Type B pancreatic cell (in vitro differentiated cells): ENCODE measurements around the gene OMA1. TPM values are rescaled to one million over a fixed set of nuclear protein-coding genes. Genes with fewer than 3 reads are reported as not detected.
"Not testable (repeated sequence)": the region's sequence is repeated elsewhere in the genome, so short reads cannot be mapped to it uniquely, and the experiment has no call there.

ENCODE experiments used
- DNase-seq: peaks from one replicate; pipeline ENCODE4 v3.0.0; 2021; ENCODE audit warnings: mixed read lengths; ENCODE audit not compliant: unreplicated experiment; ENCODE audit errors: extremely low spot score
- H3K27ac Mint-ChIP-seq: 2 replicates; pipeline ENCODE4 v1.8.0; 2021; ENCODE audit warnings: mild to moderate bottlenecking, mixed read lengths
- H3K27me3 Mint-ChIP-seq: 2 replicates; pipeline ENCODE4 v1.8.0; 2021; ENCODE audit warnings: mixed read lengths
- H3K36me3 Mint-ChIP-seq: 2 replicates; pipeline ENCODE4 v1.8.0; 2021; ENCODE audit warnings: mixed read lengths
- H3K4me1 Mint-ChIP-seq: one replicate; pipeline ENCODE4 v1.8.0; 2021; ENCODE audit warnings: mixed read lengths; ENCODE audit not compliant: unreplicated experiment
- H3K4me3 Mint-ChIP-seq: 2 replicates; pipeline ENCODE4 v1.8.0; 2021; ENCODE audit warnings: mild to moderate bottlenecking, mixed read lengths
- H3K9me3 Mint-ChIP-seq: 2 replicates; pipeline ENCODE4 v1.8.0; 2021; ENCODE audit warnings: mixed read lengths
- total RNA-seq: library from RNA; stranded (reverse); gene quantifications from 2 replicates; pipeline ENCODE4 v1.2.1, GENCODE V29; 2021; ENCODE audit warnings: low replicate concordance
- TF ChIP-seq, protein P1 (sequence below): fragments of 200-600 bp; sonication (generic); conservative IDR thresholded peaks from 2 replicates; pipeline ENCODE4 v1.5.0; 2021; ENCODE audit warnings: antibody characterized with exemption, mild to moderate bottlenecking

Gene OMA1
- total RNA-seq, 1 donor from 2014 or later, result 22.4 TPM

DNA sequence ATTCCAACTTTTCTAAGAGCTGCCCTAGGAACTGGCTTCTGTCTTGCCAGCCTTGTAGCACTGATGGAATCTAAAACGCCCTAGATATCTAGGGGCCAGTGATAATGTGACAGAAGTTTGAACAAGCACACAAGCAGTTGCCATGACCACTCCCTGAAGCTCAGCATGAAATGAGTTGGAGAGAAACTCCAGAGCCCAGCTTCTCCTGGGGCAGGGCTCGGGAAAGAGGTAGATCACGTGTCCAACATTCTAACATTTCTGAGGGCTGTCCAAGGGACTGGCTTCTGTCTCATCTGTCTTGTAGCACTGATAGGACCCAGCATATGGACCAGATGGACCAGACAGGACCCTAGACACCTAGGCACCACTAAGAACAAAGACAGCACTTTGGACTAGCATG is 37.9 kb downstream of the OMA1 start:
- H3K36me3 Mint-ChIP-seq, result peaks cover 28% of the 10 kb centered on the region
- TF ChIP-seq, protein P1, sequence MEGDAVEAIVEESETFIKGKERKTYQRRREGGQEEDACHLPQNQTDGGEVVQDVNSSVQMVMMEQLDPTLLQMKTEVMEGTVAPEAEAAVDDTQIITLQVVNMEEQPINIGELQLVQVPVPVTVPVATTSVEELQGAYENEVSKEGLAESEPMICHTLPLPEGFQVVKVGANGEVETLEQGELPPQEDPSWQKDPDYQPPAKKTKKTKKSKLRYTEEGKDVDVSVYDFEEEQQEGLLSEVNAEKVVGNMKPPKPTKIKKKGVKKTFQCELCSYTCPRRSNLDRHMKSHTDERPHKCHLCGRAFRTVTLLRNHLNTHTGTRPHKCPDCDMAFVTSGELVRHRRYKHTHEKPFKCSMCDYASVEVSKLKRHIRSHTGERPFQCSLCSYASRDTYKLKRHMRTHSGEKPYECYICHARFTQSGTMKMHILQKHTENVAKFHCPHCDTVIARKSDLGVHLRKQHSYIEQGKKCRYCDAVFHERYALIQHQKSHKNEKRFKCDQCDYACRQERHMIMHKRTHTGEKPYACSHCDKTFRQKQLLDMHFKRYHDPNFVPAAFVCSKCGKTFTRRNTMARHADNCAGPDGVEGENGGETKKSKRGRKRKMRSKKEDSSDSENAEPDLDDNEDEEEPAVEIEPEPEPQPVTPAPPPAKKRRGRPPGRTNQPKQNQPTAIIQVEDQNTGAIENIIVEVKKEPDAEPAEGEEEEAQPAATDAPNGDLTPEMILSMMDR, result no peak
- H3K27me3 Mint-ChIP-seq, result no peaks in the 10 kb centered on the region
- no peak overlapping the region for H3K4me3 Mint-ChIP-seq
- no peak overlapping the region for H3K27ac Mint-ChIP-seq
- DNase-seq, result no peak
- H3K9me3 Mint-ChIP-seq, result no peaks in the 10 kb centered on the region
- no peaks in the 10 kb centered on the region for H3K4me1 Mint-ChIP-seq

DNA sequence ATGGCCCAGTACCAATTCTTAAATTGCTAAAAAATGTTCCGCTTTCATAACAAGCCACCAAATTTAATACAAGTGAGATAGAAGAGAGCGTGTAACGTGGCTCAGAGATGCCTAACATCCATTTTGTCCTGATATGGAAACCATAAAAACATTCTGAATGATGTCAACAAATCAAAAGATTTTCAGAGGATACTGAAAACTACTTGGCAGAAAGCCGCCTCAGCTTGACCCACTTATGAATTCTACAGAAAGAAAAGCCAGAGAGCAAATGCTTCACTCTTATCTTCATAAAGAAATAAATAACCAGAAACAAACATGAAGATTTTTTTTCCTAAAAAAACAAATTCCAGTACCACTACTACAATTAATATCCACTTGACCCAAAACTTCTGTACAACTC is 41.2 kb downstream of the OMA1 start:
- TF ChIP-seq, protein P1, result no peak
- H3K27me3 Mint-ChIP-seq, result no peaks in the 10 kb centered on the region
- H3K36me3 Mint-ChIP-seq, result peaks cover 12% of the 10 kb centered on the region
- no peaks in the 10 kb centered on the region for H3K9me3 Mint-ChIP-seq
- H3K27ac Mint-ChIP-seq, result no peak overlapping the region
- no peak for DNase-seq
- no peak overlapping the region for H3K4me3 Mint-ChIP-seq
- no peaks in the 10 kb centered on the region for H3K4me1 Mint-ChIP-seq

DNA sequence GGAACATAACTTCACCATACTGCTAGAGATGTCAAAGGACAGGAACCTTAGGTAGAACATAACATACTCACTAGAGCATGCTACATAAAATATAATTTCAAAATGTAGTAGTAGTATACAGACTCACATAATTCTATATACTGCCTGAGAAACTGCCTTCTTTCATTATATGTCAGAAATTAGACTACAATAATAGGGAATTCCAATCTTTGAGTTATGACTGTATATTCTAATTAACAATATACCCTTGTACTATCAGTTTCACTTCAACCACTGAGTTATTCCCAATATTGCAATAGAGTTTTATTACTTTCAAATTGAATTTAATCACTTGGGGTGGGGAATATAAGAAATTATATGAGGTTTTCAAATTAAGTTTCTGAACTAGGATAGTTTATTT is 44.0 kb downstream of the OMA1 start:
- no peaks in the 10 kb centered on the region for H3K9me3 Mint-ChIP-seq

DNA sequence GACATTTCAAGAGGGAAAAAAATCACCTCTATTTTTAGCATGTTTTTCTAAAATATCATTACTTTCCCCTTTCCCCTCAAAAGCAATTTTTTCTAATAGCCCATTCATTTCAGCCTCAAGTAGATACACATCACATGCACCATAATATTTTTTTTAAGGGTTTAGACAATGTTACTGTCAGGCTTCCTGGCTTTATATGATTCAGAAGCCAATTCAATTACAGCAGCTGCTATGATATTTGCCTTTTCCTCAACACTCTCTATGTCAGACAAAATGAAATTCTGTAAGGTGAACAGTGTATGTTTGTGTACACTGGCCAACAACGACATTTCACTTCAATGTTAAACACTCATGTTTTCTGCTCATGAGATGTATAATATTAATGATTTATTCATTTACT is 46.5 kb downstream of the OMA1 start:
- H3K27me3 Mint-ChIP-seq, result no peaks in the 10 kb centered on the region
- no peak overlapping the region for H3K27ac Mint-ChIP-seq
- peaks cover 5% of the 10 kb centered on the region for H3K36me3 Mint-ChIP-seq
- no peak for DNase-seq
- TF ChIP-seq, protein P1, result no peak
- H3K4me1 Mint-ChIP-seq, result no peaks in the 10 kb centered on the region
- H3K9me3 Mint-ChIP-seq, result no peaks in the 10 kb centered on the region
- no peak overlapping the region for H3K4me3 Mint-ChIP-seq

More for the DNA sequence above, 44.0 kb downstream of the OMA1 start:
- DNase-seq, result no peak
- no peaks in the 10 kb centered on the region for H3K27me3 Mint-ChIP-seq
- H3K27ac Mint-ChIP-seq, result no peak overlapping the region
- peaks cover 5% of the 10 kb centered on the region for H3K36me3 Mint-ChIP-seq
- H3K4me3 Mint-ChIP-seq, result no peak overlapping the region
- H3K4me1 Mint-ChIP-seq, result no peaks in the 10 kb centered on the region
- TF ChIP-seq, protein P1, result no peak

DNA sequence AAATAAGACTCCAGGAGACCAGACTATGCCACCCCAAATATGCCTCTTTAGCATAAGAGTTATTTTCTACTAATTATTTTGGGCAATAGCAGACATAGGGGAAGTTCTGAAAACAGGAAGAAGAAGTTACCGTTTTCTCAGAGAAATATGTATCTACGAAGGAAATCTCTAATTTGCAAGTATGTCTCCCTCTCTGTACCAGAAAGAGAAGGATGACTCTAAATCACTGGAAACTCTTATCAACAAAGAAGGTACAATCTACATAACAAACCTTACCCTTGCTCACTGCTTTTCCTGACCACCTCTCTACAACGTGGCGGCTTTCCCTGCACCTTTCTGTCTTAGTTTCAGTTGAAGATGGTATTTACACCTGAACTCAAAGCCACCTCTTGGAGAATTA is 49.0 kb downstream of the OMA1 start:
- Mint-ChIP-seq H3K4me3 (no peak overlapping the region), H3K4me1 (no peaks in the 10 kb centered on the region), H3K9me3 (no peaks in the 10 kb centered on the region), H3K27me3 (no peaks in the 10 kb centered on the region), H3K36me3 (no peaks in the 10 kb centered on the region), H3K27ac (no peak overlapping the region)
- TF ChIP-seq, protein P1, result no peak
- DNase-seq, result no peak

DNA sequence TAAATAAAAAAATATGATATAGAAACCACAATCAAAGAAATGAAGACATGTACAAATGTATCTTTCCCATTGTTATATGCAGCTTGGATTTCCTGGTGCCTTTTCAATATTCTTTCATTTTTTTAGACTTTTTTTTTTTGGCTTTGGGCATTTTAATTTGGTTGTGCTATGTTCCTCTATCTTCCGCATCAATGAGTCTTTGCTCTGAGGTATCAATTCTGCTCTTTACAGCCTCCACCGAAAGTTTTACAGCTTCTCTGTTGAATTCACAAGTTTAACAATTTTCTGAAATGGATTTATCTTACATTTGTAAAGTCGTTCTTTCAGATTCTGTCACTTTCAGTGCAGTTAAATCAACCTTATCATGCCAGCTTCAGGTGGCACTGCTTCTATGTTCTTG is 50.5 kb downstream of the OMA1 start:
- no peaks in the 10 kb centered on the region for H3K27me3 Mint-ChIP-seq

DNA sequence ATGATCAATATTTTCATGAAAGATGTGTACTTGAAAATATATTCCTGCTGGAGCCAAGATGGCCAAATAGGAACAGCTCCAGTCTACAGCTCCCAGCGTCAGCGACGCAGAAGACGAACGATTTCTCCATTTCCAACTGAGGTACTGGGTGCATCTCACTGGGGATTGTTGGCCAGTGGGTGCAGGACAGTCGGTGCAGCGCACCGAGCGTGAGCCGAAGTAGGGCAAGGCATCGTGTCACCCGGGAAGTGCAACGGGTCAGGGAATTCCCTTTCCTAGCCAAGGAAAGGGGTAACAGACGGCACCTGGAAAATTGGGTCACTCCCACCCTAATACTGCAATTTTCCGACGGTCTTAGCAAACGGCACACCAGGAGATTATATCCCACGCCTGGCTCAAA is 57.6 kb downstream of the OMA1 start:
- not testable (repeated sequence) for H3K27ac Mint-ChIP-seq, H3K4me3 Mint-ChIP-seq, H3K4me1 Mint-ChIP-seq, DNase-seq, H3K27me3 Mint-ChIP-seq, H3K9me3 Mint-ChIP-seq
- peaks cover 11% of the 10 kb centered on the region for H3K36me3 Mint-ChIP-seq

More for the DNA sequence above, 50.5 kb downstream of the OMA1 start:
- Mint-ChIP-seq H3K27ac (no peak overlapping the region), H3K9me3 (peaks cover 5% of the 10 kb centered on the region), H3K4me1 (no peaks in the 10 kb centered on the region), H3K4me3 (no peak overlapping the region), H3K36me3 (peaks cover 7% of the 10 kb centered on the region)
- TF ChIP-seq, protein P1, result no peak
- DNase-seq, result no peak
